Dermis blood vessel endothelial cell (primary cell): ENCODE measurements around the gene ROBO1. TPM values are rescaled to one million over a fixed set of nuclear protein-coding genes. Genes with fewer than 3 reads are reported as not detected.

Experiments
- DNase-seq: peaks from one replicate; pipeline ENCODE4 v3.0.0; 2010
- total RNA-seq: library from RNA; depleted of rRNA; stranded (reverse); fragments of >200 nt; gene quantifications from 2 replicates; pipeline ENCODE4 v1.2.3, GENCODE V29; 2014

Gene ROBO1
- total RNA-seq, 1 donor from 2014 or later = 1.0 TPM

GRCh38 chr3:78970656-78971055, 797.1 kb downstream of the ROBO1 start:
- DNase-seq = no peak

DNA sequence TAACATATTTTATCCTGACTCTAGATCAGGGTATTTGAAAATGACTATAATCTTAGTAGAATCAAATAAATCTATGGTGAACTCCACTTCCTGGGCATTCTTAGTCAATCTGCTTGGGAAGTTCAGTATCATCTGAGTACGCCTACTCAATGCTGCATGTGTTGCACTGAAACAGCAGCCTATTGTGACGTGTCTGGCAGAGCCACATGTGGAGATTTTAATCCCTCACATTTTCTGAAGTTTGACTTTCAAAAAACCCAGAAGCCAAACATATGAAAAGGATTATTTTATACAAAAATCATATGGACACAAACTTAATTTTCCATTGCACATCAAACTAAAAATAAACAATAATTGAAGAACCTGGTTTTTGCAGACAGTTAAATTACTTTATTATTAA, 798.3 kb downstream of the ROBO1 start:
- DNase-seq = no peak

GRCh38 chr3:78967061-78967460, 800.7 kb downstream of the ROBO1 start:
- no peak for DNase-seq

GRCh38 chr3:78963771-78964170, 804.0 kb downstream of the ROBO1 start:
- DNase-seq = no peak

DNA sequence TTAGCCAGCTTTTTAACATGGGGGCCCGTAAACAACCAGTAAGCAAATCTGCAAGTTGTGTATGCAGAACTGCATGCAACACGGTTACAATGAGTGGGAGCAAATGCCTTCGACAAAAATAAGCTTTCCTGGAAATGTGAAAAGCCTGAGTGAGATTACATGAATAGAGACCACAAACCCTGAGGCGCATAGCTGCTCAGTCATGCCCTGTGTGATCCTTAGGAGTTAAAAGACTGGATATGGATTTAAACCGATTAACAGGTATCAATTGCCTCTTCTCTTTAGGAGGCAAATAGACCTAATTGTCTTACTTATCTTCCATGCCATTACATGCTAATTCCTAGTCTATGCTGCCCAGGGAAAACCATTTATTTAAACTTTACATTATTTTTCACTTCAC, 810.3 kb downstream of the ROBO1 start:
- DNase-seq = no peak

DNA sequence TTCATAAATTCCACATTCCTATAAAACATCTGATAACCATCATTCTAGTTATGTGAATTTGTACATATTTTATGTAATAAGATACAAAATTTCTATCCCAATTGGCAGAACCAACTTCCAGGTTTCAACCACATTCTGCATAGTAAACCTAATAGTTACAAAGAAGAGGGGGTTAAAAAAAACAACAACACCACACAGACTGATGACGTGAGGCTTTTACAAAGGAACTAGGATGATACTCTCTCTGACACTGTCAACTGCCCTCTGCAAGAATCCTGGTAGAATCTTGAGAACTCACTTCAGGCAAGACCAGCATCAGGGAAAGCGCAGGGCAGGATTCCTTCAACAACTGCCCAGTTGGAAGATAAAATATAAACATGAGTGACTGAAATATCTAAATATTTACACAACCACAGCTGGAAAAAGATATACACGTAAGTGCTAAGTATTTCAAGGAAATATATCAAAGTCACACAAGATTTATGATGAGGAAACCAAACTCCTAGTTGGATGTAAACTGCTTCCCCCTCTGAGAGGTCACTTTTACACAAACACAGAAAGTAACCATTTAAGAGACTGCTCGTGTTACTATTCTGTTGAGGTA, 816.4 kb downstream of the ROBO1 start:
- no peak for DNase-seq

- DNase-seq = no peak
Observed at GRCh38 chr3:78941587-78941986, 826.2 kb downstream of the ROBO1 start.

GRCh38 chr3:78940626-78941025, 827.2 kb downstream of the ROBO1 start:
- DNase-seq = no peak

GRCh38 chr3:78940128-78940527, 827.7 kb downstream of the ROBO1 start:
- DNase-seq = no peak

DNA sequence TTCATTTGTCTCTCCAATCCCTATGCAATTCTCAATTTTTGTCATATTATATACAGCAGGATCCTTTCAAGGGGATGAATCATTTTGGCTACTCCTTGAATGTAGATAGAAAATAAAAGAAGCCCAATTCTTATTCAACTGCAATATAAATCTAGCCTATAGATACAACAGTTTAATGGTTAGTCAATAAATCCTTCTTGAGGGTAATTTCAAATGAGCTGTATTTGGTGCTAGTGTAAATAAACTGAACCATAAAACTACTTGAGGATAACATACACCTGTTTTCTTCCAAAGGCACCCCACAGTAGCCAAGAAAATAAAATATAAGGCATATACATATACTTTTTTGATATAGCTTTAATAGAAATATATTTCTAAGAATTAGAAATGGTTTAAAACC, 830.3 kb downstream of the ROBO1 start:
- DNase-seq = no peak

DNA sequence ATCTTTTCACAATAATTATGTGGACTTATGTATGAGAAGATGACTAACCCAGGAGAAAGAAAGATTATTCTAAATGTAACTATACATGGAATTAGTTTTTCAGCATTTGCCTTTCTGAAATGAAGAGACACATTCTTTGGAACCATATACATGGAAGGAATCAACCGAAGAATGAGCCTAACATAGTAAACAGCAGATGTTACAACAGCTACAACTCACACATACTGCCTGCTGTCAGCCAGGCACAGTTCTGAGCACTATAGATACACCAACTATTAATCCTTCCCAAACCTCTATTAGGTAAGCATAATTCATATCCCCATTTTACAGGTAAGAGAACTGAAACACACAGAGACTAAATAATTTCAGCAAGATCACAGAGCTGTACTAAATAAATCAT, 840.0 kb downstream of the ROBO1 start:
- no peak for DNase-seq

- DNase-seq = no peak
Observed at GRCh38 chr3:78926523-78926922, 841.3 kb downstream of the ROBO1 start.

DNA sequence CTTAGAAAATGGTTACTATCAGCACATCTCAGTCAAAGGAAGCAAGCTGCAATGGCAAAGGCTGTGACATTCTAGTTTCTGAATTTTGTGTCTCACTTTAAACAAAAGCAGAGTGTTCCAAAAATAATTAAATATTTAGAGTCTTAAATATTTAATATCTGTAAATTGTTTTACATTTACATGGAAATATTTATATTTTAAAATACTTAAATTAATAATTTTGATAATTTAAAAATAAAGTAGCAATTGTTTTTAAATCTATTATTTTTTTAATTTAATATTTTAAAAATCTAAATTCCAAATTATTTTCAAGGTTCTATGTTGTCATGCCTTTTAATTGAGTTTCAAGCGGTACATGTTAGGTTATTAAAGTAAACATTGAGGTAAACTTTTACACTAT, 843.1 kb downstream of the ROBO1 start:
- no peak for DNase-seq

- no peak for DNase-seq
Observed at GRCh38 chr3:78919021-78919755, 848.6 kb downstream of the ROBO1 start.

DNA sequence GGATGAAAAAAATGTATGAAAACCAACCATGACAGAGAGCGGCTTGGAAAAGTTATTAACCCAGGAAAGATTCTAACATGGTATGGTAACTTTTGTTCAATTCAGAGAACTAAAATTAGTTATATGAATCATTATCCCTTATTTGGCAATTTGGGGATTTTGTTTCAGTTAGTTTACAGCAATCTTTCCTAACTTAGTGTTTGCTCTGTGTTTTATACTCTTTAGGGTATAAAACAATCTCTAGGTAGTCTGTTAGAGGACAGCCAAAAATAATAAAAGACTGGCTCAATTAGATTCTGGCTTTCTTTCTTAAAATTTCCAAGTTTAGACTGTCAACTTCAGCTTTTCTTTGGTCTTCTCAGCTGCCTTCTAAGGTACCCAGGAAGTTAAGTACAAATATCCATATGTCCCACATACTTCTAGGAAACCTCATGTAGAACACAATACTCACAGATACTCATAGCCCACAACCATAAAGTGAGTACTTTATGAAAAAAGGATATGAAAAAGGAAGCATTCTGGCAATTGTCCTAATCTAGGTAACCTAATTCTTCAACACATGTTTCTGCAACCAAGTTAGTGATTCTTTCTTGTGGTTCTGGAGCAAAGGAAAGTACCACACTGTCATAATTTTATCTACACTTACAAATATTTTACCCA, 849.3 kb downstream of the ROBO1 start:
- no peak for DNase-seq

GRCh38 chr3:78917536-78917935, 850.3 kb downstream of the ROBO1 start:
- no peak for DNase-seq

DNA sequence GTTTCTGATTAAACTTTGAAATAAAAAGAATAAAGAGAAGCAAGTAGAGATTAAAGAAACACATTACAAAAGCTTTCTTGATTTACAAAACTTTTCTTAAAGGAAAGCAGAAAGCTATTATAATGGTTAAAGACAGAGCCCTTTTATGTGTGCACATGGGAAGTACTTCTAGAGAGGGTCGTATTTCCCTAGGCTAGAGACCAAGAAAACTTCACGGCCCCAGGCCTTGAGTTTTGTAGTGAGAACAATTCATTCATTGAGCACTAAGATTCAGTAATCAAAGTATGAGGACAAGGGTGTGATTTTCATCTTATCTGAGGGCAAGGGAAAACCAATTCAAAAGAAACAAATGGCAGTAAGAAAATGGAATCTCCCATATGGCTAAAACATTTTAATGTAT, 854.1 kb downstream of the ROBO1 start:
- DNase-seq = no peak

- no peak for DNase-seq
Observed at GRCh38 chr3:78912687-78913086, 855.1 kb downstream of the ROBO1 start.

- DNase-seq = no peak
Observed at GRCh38 chr3:78912259-78912658, 855.5 kb downstream of the ROBO1 start.

GRCh38 chr3:78911394-78911793, 856.4 kb downstream of the ROBO1 start:
- no peak for DNase-seq

DNA sequence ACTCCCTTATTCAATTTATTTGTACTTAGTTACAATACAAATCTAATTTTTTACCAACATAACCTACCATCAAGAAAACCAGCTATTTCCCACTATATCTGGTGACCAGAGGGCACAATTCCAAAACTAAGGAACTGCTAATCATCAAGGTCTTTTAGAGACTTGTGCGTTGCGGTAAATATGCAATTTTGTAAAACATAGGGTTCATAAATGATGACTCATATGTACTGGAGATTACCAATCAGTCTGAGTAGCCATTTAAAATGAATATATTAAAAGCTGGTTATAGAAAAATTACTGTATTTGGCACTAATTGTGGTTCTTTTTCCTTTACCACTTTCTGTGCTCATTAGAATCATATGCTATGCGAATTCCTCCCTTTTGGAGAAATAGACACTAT, 859.6 kb downstream of the ROBO1 start:
- DNase-seq = no peak

DNA sequence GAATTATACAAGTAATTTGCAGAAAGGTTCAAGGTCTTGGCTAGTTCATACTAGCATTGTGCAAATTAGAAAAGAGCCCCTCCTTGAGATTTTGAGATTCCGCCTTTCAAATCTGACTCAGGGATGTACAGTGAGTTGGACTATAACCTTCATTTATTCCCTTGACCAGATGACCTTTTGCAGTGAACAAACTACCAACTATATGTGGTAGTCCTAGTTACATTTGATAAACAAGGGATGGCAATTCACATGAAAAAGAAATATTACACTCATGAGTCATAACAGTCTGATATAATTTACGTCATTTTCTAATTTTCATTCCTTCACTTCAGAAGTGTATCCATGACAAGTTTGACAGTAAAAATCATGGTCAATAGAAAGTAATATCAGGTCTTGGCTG, 860.4 kb downstream of the ROBO1 start:
- DNase-seq = no peak

GRCh38 chr3:78906930-78907329, 860.9 kb downstream of the ROBO1 start:
- DNase-seq = no peak

- DNase-seq = no peak
Observed at GRCh38 chr3:78906245-78906644, 861.6 kb downstream of the ROBO1 start.
